Right ventricle myocardium inferior (tissue), 1 donor: ENCODE measurements around the gene LTF. TPM values are rescaled to one million over a fixed set of nuclear protein-coding genes. Genes with fewer than 3 reads are reported as not detected.
A peak's percentile ranks its signal among the peaks of the same experiment; 100 is the strongest.

Experiments
- ATAC-seq: fragments of 200-7000 bp; cut with Tn5 transposase; one replicate; pipeline ENCODE4 v1.9.1; 2020; ENCODE audit warnings: mild to moderate bottlenecking, moderate library complexity
- DNase-seq: peaks from one replicate; pipeline ENCODE4 v3.0.0; 2021; ENCODE audit errors: missing footprints
- intact Hi-C: fragments of 100-400 bp; cut with DNase I; formaldehyde crosslinking; loops from one replicate; pipeline ENCODE4 v1.11.0; 2022
- total RNA-seq: library from RNA; stranded (reverse); fragmentation: NEBNext Ultra II Directional; extraction: Animal tissue kit (Norgen Biotek cat#: 25700); gene quantifications from one replicate; pipeline ENCODE4 v1.2.1, GENCODE V29; 2021
- donor health status: DM: no; HTN: yes; CAD: no; lungs with severe emphysema.

The LTF gene
- total RNA-seq, 1 donor from 2014 or later = 4.8 TPM

- intact Hi-C loops = no loop called here
- no peak for DNase-seq
- ATAC-seq = no peak
These were observed 28.3 kb upstream of the LTF start for GRCh38 chr3:46492890-46493547.

DNA sequence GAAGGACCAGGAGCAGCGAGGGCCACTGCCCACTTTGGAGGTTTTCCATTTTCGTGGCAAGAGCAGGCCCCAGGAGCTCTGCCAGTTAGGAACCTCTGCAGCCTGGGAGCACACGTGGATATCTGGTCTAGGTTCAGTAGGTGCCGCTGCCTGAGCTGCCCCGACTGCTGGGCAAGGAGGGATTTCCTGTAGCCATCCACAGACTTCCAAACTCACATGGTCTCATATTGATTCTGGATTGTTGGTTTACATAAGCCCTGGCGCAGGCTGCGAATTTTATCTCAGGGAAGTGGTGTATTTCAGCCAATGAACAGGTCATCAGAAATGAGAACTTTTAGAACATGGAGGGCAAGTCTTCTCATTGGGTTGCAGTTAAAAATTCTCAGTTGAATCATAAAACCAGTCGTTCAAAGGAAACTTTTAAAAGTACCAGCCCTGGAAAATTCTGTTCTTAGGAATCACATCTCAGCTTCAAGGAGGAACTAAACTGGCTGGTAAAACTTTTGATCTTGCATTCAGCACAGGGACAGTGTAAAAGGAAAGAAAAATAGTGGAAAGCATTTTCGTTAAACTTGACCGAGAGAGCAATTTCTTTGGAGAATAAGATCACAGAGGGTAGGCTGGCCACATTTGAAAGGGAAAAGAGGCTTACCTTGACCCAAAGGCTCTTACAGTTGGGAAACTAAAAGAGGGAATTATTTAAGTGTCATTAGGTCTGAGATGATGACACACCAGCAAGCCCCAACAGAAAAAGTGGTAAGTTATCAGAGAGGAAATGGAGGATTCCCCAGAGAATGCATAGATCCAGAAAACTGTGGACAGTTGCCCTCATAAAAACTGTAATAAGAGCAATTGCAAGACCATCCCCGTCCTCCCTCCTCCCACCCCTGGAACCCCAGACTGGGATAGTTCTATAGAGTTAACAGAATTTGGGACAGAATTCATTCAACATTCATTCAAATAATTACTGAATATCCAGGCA, 26.7 kb upstream of the LTF start:
- peak; percentile 42 for ATAC-seq
- DNase-seq = no peak
- intact Hi-C loops = loop anchor here (2.0 kb wide), 1 partner anchor 73 kb away; no protein-coding TSS in a partner anchor

DNA sequence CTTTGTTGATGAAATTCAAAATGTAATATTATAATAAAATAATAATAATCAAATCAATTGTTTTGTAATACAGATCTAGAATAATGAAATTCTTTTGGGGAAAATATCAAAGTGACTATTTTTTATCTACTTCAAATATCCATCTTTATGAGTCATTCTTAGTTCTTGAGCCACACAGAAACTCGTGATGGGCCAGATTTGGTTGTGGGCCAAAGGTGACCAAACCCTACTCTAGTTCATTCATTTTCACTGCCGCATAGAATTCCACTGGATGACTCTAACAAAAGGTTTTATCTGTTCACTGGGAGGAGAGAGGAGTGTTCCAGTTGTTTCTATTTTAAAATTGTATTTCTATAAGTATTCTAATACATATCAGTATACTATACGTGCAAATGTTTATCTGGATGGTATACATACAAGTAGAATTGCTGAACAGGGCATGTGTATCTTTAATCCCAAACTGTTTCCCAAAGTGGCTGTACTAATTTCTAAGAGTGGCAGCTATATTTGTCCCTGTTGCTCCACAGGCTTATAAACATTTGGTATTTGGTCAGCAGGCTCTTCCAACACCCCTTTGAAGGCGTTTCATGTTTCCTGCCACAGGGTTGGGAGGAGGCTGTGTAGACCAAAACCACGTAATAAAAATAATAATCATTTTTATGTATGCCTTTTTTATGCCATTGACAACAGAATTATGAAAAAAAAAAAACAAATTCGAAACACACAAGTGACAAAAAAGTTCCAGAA, 25.8 kb upstream of the LTF start:
- DNase-seq (no peak), ATAC-seq (peak; percentile 74)
- intact Hi-C loops = loop anchor here (2.0 kb wide), 1 partner anchor 74 kb away; no protein-coding TSS in a partner anchor

- DNase-seq (no peak), ATAC-seq (no peak)
- intact Hi-C loops = loop anchor here (2.0 to 5.0 kb wide), 3 partner anchors 67 to 139 kb away; no protein-coding TSS in a partner anchor
These were observed 25.2 kb upstream of the LTF start for GRCh38 chr3:46489875-46490274.

DNA sequence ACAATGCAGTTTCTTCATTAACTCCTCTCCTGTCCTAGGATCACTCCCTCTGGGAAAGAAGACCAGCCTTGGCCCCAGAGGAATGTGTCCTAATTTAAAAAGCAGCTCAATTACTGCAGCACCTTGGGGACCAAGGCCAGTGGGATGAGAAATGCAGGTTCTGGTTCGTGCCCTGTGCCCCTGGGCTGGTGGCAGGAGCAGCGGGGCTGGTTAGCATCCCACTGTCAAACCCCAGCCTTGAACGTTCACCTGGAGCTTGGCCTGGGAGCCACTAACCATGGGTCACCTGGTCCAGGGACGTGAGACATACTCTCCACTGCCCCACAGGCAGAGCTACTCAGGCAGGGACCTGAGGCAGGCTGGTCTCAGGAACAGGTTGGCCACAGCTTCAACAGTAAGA, 24.7 kb upstream of the LTF start:
- DNase-seq (no peak), ATAC-seq (no peak)
- intact Hi-C loops = loop anchor here (2.0 to 5.0 kb wide), 2 partner anchors 68 to 139 kb away; no protein-coding TSS in a partner anchor

DNA sequence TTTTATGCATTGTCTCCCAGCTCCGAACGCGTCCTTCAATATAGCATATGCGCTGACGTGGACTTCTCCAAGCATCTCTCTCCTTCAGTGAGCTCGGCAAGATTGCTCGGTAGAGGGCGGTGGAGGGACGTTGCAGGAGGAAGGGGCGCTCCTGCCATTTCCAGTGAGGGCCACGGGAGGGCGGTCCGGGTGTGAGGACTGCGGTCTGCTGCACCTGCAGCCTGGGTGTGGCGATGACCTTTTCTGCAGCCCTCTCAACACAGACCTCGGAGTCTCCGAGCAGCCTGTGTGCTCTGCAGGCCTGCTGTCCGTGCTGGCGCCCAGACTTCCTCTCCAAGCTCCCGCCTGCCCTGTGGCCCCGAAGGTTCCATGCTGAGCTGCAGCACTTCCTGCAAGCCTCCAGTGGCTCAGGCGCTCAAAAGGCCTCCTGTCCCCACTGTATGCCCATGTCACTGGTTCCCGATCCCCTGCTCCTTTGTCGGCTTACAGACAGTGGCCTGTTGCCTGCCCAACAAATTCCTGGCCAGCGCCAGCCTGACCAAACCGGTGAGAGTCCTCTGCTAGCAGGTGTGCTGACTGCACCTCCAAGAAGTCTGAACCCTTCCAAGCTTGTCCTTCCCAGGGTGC, 24.1 kb upstream of the LTF start:
- intact Hi-C loops = loop anchor here (2.0 to 5.0 kb wide), 2 partner anchors 68 to 140 kb away; no protein-coding TSS in a partner anchor

DNA sequence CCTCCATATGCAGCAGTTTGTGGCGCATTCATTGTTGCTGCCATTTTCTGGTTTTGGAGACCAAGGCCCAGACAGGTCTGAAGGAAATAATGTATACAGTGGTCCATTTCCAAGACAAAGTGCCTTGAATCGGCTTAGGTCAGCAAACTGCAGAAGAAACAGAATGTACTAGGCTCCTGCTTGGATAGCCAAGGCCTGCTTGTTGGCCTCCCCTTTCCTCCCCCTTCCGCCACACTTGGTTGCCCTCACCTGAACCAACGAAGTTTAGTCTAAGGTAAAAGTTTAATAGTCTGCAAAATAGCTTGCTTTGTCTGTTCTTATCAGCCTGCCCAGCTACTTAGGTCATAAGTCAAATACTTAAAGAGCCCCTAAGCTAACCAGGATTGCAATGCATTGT, 21.1 kb upstream of the LTF start:
- no peak for DNase-seq
- no peak for ATAC-seq
- intact Hi-C loops = loop anchor here (5.0 kb wide), 1 partner anchor 72 kb away; no protein-coding TSS in a partner anchor

More for the DNA sequence above, 24.1 kb upstream of the LTF start:
- DNase-seq = peak; percentile 94
- peak; percentile 91 for ATAC-seq

DNA sequence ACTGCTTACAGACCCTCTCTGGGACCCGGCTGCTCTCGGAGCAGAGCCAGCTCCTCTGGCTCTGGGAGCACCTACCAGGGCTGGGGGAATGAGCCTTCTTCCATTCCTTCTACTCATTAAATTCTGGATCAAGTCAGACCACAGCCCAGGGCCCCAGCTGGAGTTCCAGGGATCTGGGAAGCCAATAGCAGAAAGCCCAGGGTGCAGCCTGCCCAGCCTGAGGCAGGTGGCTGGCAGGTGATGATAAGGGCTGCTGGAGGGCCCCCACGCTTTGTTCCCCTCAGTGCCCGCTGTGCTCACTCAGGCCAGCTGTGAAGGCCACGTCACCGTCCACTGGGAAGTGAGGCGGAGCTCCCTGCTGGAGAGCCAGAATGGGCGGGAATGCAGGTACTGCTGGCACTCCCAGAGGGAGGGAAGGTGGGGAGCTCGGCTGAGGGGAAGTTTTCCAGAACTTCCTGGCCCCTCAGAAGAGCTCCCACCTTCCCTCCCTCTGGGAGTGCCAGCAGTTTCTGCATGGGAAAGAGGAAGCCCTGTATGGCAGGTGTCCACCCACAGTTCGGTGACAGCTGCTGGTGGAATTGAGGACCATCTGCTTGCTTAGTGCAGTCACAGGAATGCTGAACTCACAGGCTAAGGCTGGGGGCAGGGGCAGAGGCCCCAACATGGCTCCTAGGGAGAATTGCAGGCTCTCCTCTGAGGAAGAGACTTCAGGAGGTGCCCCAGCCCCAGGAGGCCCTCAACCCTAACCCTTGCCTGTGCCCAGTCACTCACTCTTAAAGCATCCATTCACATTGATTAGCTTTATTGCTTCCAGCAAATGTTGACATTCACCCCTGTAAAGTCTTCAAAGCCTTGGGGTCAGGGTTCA, 20.4 kb upstream of the LTF start:
- ATAC-seq (no peak), DNase-seq (no peak)
- intact Hi-C loops = loop anchor here (5.0 kb wide), 1 partner anchor 72 kb away; no protein-coding TSS in a partner anchor

- intact Hi-C loops = no loop called here
- no peak for ATAC-seq
- DNase-seq = no peak
These were observed 19.7 kb upstream of the LTF start for GRCh38 chr3:46484388-46484787.

- intact Hi-C loops = no loop called here
- no peak for ATAC-seq
- no peak for DNase-seq
These were observed 19.1 kb upstream of the LTF start for GRCh38 chr3:46483825-46484224.

- ATAC-seq = no peak
- DNase-seq = no peak
- intact Hi-C loops = no loop called here
These were observed 18.1 kb upstream of the LTF start for GRCh38 chr3:46482632-46483350.

DNA sequence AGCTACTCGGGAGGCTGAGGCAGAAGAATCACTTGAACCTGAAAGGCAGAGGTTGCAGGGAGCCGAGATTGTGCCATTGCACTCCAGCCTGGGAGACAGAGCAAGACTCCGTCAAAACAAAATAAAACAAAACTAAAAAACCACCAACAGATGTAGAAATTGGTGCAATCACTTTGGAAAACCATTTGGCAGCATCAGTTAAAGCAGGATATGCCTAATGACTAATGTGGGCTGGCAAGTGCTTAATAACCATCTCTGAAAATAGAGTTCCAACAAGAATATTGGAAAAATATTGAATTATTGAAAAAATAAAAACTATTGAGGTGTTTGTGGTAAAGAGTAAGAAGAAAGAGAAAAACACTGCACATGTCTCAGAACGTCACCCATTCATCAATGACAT, 16.9 kb upstream of the LTF start:
- DNase-seq (no peak), ATAC-seq (no peak)
- intact Hi-C loops = no loop called here

- intact Hi-C loops = no loop called here
- DNase-seq = no peak
- ATAC-seq = no peak
These were observed 15.9 kb upstream of the LTF start for GRCh38 chr3:46480491-46481195.

GRCh38 chr3:46479696-46480095, 15.0 kb upstream of the LTF start:
- no peak for ATAC-seq
- intact Hi-C loops = no loop called here
- DNase-seq = no peak

GRCh38 chr3:46479021-46479420, 14.3 kb upstream of the LTF start:
- no peak for DNase-seq
- no peak for ATAC-seq
- intact Hi-C loops = no loop called here

DNA sequence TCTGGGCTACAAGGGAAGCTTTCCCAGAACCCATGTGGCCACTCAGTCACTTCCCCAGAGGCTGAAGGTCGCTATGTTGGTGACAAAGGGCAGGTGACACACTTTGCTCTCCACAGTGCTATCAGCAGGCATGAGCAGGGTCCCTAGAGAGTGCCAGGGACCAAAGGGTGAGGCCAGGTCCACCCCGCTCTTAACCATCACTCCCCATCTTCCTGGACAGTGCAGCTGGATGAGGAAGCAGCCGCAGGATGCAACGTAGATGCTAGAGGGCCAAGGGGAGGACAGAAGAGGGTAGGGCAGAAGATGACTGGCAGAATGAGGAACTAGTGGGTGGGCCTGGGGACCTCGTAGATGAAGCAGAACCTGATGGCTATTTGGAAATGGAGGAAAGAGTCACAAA, 13.6 kb upstream of the LTF start:
- intact Hi-C loops = no loop called here
- DNase-seq (no peak), ATAC-seq (no peak)
